GM18499 (cell line): ENCODE measurements around the gene FAM180A.

Experiments
- ATAC-seq: cut with Tn5 transposase; IDR thresholded peaks from one replicate; pipeline ENCODE4 v1.9.1; 2021; ENCODE audit warnings: moderate number of reproducible peaks; ENCODE audit not compliant: insufficient read depth, unreplicated experiment

The FAM180A gene

GRCh38 chr7:135687466-135687865 lies 61.1 kb downstream of the FAM180A start:
- ATAC-seq = no peak

- no peak for ATAC-seq
Measured at GRCh38 chr7:135685306-135686084, 63.1 kb downstream of the FAM180A start.

- ATAC-seq = no peak
Measured at GRCh38 chr7:135684699-135685098, 63.9 kb downstream of the FAM180A start.

GRCh38 chr7:135684136-135684535 lies 64.5 kb downstream of the FAM180A start:
- ATAC-seq = no peak

- ATAC-seq = no peak
Measured at GRCh38 chr7:135683609-135684008, 65.0 kb downstream of the FAM180A start.

GRCh38 chr7:135682191-135682590 lies 66.4 kb downstream of the FAM180A start:
- ATAC-seq = no peak

- ATAC-seq = no peak
Measured at GRCh38 chr7:135681762-135682161, 66.9 kb downstream of the FAM180A start.
